ENCODE results near the gene TMOD3. TPM values are rescaled to one million over a fixed set of nuclear protein-coding genes. Genes with fewer than 3 reads are reported as not detected.

Gene TMOD3
- total and polyA plus RNA-seq, 10 donors = 8.9 to 65.5 (median 39.2) TPM

DNA sequence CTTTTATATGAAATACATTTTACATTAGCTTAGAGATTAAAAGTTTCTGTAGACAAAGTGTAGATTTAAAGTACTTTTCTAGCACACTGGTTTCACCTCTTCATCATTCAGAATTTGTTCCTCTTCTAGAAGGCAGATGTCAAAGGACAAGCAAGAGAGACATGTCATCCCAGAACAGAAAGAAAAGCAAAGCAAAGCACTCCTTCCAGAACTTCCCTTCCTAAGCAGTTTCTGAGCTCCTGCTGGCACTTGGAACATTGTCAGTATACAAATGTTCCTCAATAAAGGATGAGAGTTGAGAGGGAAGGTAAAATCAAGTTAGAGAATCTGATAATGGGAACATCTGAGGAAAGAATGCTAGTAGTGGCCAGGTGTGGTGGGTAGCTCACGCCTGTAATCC lies 26.2 kb downstream of the TMOD3 start:
- 88 to 92% (median 89%) methylated on average over 1 of the region's 1 CpG for WGBS, 5 donors
- Histone ChIP-seq H3K9me3 (no peaks in the 10 kb centered on the region), H3K4me1 (peaks cover 12 to 74% (median 26%) of the 10 kb centered on the region in 6 donors), H3K36me3 (peaks cover 0 to 7% (median 0%) of the 10 kb centered on the region in 6 donors), H3K27me3 (replicated peaks in 1 of 7) (no peaks in the 10 kb centered on the region), H3K4me3 (no peak overlapping the region), H3K27ac (peak overlapping the region in 3 of 8 donors; percentile 4 to 24 (median 9))
- TF ChIP-seq, protein P1, sequence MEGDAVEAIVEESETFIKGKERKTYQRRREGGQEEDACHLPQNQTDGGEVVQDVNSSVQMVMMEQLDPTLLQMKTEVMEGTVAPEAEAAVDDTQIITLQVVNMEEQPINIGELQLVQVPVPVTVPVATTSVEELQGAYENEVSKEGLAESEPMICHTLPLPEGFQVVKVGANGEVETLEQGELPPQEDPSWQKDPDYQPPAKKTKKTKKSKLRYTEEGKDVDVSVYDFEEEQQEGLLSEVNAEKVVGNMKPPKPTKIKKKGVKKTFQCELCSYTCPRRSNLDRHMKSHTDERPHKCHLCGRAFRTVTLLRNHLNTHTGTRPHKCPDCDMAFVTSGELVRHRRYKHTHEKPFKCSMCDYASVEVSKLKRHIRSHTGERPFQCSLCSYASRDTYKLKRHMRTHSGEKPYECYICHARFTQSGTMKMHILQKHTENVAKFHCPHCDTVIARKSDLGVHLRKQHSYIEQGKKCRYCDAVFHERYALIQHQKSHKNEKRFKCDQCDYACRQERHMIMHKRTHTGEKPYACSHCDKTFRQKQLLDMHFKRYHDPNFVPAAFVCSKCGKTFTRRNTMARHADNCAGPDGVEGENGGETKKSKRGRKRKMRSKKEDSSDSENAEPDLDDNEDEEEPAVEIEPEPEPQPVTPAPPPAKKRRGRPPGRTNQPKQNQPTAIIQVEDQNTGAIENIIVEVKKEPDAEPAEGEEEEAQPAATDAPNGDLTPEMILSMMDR (IDR thresholded peaks at IDR 0.05 in 8 of 11, conservative IDR thresholded peaks at IDR 0.05 in 3 of 11) = no peak
- TF ChIP-seq POLR2A (IDR thresholded peaks at IDR 0.05) (no peak), POLR2AphosphoS5 (IDR thresholded peaks at IDR 0.05) (no peak)
- DNase-seq = no peak
- intact Hi-C loops (cut with DNase I; ENCODE audit: low total_unique reads) = no loop called here

GRCh38 chr15:51856714-51857380 lies 27.4 kb downstream of the TMOD3 start:
- H3K4me1 ChIP-seq = peaks cover 12 to 74% (median 28%) of the 10 kb centered on the region in 6 donors
- TF ChIP-seq POLR2A (IDR thresholded peaks at IDR 0.05) (no peak), POLR2AphosphoS5 (IDR thresholded peaks at IDR 0.05) (no peak)
- TF ChIP-seq, protein P1 (IDR thresholded peaks at IDR 0.05 in 8 of 11, conservative IDR thresholded peaks at IDR 0.05 in 3 of 11) = no peak
- H3K4me3 ChIP-seq = no peak overlapping the region
- intact Hi-C loops (cut with DNase I; ENCODE audit: low total_unique reads) = no loop called here
- 75 to 83% (median 80%) methylated on average over 5 of the region's 5 CpGs for WGBS, 5 donors
- H3K36me3 ChIP-seq = peaks cover 0 to 7% (median 0%) of the 10 kb centered on the region in 6 donors
- DNase-seq = no peak
- no peaks in the 10 kb centered on the region for H3K27me3 ChIP-seq (replicated peaks in 1 of 7)
- H3K27ac ChIP-seq = peak overlapping the region in 3 of 8 donors; percentile 19 to 30 (median 19)
- H3K9me3 ChIP-seq = no peaks in the 10 kb centered on the region

GRCh38 chr15:51861557-51862359 lies 32.3 kb downstream of the TMOD3 start:
- WGBS, 5 donors = 75 to 86% (median 84%) methylated on average over 10 of the region's 10 CpGs
- no peak for TF ChIP-seq POLR2A (IDR thresholded peaks at IDR 0.05)
- peak in 1 of 3 donors; percentile 20 for TF ChIP-seq POLR2AphosphoS5 (IDR thresholded peaks at IDR 0.05)
- Histone ChIP-seq H3K4me1 (peaks cover 5 to 61% (median 17%) of the 10 kb centered on the region in 6 donors), H3K4me3 (no peak overlapping the region), H3K9me3 (no peaks in the 10 kb centered on the region), H3K27me3 (replicated peaks in 1 of 7) (no peaks in the 10 kb centered on the region), H3K27ac (peak overlapping the region in 2 of 8 donors; percentile 10 to 53), H3K36me3 (peaks cover 0 to 49% (median 24%) of the 10 kb centered on the region in 6 donors)
- intact Hi-C loops (cut with DNase I; ENCODE audit: low total_unique reads) = no loop called here
- no peak for DNase-seq

- intact Hi-C loops (cut with DNase I; ENCODE audit: low total_unique reads) = no loop called here
- TF ChIP-seq POLR2A (IDR thresholded peaks at IDR 0.05) (no peak), POLR2AphosphoS5 (IDR thresholded peaks at IDR 0.05) (no peak)
- TF ChIP-seq, protein P1 (IDR thresholded peaks at IDR 0.05 in 8 of 11, conservative IDR thresholded peaks at IDR 0.05 in 3 of 11) = no peak
- Histone ChIP-seq H3K27ac (no peak overlapping the region), H3K9me3 (no peaks in the 10 kb centered on the region), H3K36me3 (peaks cover 0 to 62% (median 29%) of the 10 kb centered on the region in 6 donors), H3K4me3 (no peak overlapping the region), H3K4me1 (peaks cover 0 to 47% (median 14%) of the 10 kb centered on the region in 6 donors), H3K27me3 (replicated peaks in 1 of 7) (no peaks in the 10 kb centered on the region)
- DNase-seq = no peak
- WGBS, 5 donors = 93 to 98% (median 97%) methylated on average over 2 of the region's 2 CpGs
Observed at GRCh38 chr15:51863131-51863530, 33.7 kb downstream of the TMOD3 start.

All from spleen (tissue), 11 donors.